K562 (cell line): Measurements from ENCODE around the gene PPP4C. TPM values are rescaled to one million over a fixed set of nuclear protein-coding genes. Genes with fewer than 3 reads are reported as not detected.
A peak's percentile ranks its signal among the peaks of the same experiment; 100 is the strongest.

Experiments used
- HNRNPK ChIP-seq: fragments of 200-400 bp; formaldehyde crosslinking; IDR thresholded peaks from one replicate; pipeline ENCODE4 v1.6.1; 2018; ENCODE audit warnings: mild to moderate bottlenecking, low read depth, low read length; ENCODE audit not compliant: poor library complexity, severe bottlenecking
- HSF4 ChIP-seq: fragments of 250-450 bp; sonication (Bioruptor Pico); IDR thresholded peaks from 2 replicates; pipeline ENCODE4 v2.1.2; 2022; ENCODE audit warnings: mild to moderate bottlenecking, moderate library complexity, borderline replicate concordance
- MEF2D ChIP-seq: conservative IDR thresholded peaks from 2 replicates; pipeline ENCODE4 v1.6.1; 2016; ENCODE audit warnings: low read depth, missing genetic modification characterization, missing compliant biosample characterization
- NCOR1 ChIP-seq: fragments of 450-650 bp; IDR thresholded peaks from 2 replicates; pipeline ENCODE4 v1.6.1; 2016; ENCODE audit warnings: mild to moderate bottlenecking, moderate library complexity
- NFATC3 ChIP-seq: fragments of 450-650 bp; IDR thresholded peaks from 2 replicates; pipeline ENCODE4 v1.6.1; 2017; ENCODE audit warnings: mild to moderate bottlenecking
- PHB2 ChIP-seq: fragments of 450-650 bp; IDR thresholded peaks from 2 replicates; pipeline ENCODE4 v1.6.1; 2017; ENCODE audit warnings: low read depth
- SMARCC2 ChIP-seq: fragments of 450-650 bp; IDR thresholded peaks from 2 replicates; pipeline ENCODE4 v1.6.1; 2017; ENCODE audit warnings: antibody characterized with exemption, moderate library complexity, mild to moderate bottlenecking, low read depth
- ZKSCAN8 ChIP-seq: fragments of 200-800 bp; sonication (Bioruptor generic); IDR thresholded peaks from 2 replicates; pipeline ENCODE4 v1.6.1; 2016; ENCODE audit warnings: missing genetic modification characterization, missing compliant biosample characterization
- ZNF444 ChIP-seq: fragments of 250-450 bp; sonication (Bioruptor Pico); IDR thresholded peaks from 2 replicates; pipeline ENCODE4 v1.4.0; 2020; ENCODE audit warnings: mild to moderate bottlenecking, moderate library complexity
- ZNF589 ChIP-seq: fragments of 200-800 bp; sonication (Bioruptor generic); IDR thresholded peaks from 2 replicates; pipeline ENCODE4 v1.6.1; 2016; ENCODE audit warnings: low read depth, missing genetic modification characterization, missing compliant biosample characterization
- polyA plus RNA-seq, 8 experiments: library from polyadenylated mRNA; depleted of rRNA in 4 of 8; stranded (reverse) in 5 of 8; unstranded in 3 of 8; fragments of >200 nt; fragmentation: Nextera tagmentation in 2 of 8; fragmentation: Illumina TruSeq in 1 of 8; extraction: Ambion mirVana in 2 of 8; extraction: Trizol in 1 of 8; gene quantifications; 2 replicates each; pipeline versions ENCODE4 v1.2.1 to v1.2.3, GENCODE V29; 2011 to 2014; ENCODE audit warnings: inconsistent platforms in 1 of 8, missing spikeins in 1 of 8
- total RNA-seq, 7 experiments: library from RNA; depleted of rRNA in 6 of 7; stranded (reverse); fragments of >200 nt in 6 of 7; fragmentation: Illumina TruSeq in 2 of 7; extraction: Trizol in 2 of 7; gene quantifications; 2 replicates each; pipeline versions ENCODE4 v1.2.1 to v1.2.3, GENCODE V29; 2011 to 2021; ENCODE audit warnings: low replicate concordance in 1 of 7
- TF ChIP-seq, protein P1 (sequence below): sonication (generic); formaldehyde crosslinking; IDR thresholded peaks from 2 replicates; pipeline ENCODE4 v1.8.1; 2023; ENCODE audit warnings: mild to moderate bottlenecking, missing genetic modification reagents
- TF ChIP-seq, protein P2 (sequence below): fragments of 250-450 bp; sonication (Bioruptor Pico); IDR thresholded peaks from 2 replicates; pipeline ENCODE4 v1.5.0; 2020; ENCODE audit warnings: mild to moderate bottlenecking
- TF ChIP-seq, protein P3 (sequence below): fragments of 450-650 bp; formaldehyde crosslinking; IDR thresholded peaks from 2 replicates; pipeline ENCODE4 v1.4.0; 2020; ENCODE audit warnings: mild to moderate bottlenecking, moderate library complexity

The PPP4C gene
- total and polyA plus RNA-seq, 9 of the 15 experiments (the other 6 are each of a cell fraction or from before 2014, with no cell fraction given), result 3.5 to 183 (median 131) TPM

DNA sequence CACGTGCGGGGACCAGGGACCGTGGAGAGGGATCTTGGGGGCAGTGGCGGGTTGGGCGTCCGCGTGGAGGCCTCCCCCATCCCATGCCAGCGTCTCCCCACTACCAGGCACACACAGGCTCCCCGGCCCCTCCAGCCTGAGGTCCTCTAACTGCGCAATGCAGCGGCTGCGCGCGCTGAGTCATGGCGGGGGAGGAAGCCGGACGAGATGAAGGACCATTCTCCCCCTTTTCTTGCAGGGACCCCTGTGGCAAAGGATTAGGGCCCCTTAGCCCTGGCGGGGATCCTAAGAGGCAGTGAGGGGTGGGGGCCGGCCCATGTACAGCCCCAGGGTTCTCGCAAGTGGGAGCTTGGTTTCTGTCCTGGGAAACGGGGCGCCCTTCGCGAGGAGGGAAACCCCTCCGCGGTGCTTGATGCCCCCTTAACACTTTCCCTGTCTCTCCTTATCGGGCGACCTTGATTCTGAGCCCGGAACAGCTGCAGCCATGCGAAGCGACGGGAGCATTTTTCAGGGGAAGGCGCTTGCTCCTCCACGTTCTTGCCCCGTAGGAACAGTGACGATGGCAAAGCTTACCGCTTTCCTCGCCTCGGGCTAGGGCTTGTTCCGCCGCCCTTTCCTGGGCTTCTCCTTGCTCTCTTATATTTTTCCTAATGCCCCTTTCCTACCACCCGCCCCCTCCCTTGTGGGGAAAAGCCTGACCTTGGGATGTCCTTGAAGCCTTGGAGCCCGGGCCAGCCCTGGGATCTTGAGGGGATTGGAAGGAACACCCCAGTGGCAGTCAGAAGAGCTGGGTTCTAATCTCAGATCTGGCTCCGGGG lies 9.6 kb upstream of the PPP4C start (continued):
- no peak for TF ChIP-seq HSF4 (CRISPR knock-in tag)
- no peak; the same call in 1 of the 2 replicates for TF ChIP-seq ZNF589 (CRISPR knock-in tag)
- TF ChIP-seq ZKSCAN8 (CRISPR knock-in tag), result no peak
- TF ChIP-seq SMARCC2, result 0 out of 2 replicates have a peak, but pooled peaks have one; percentile 59
- peak; percentile 34; the same call in 1 of the 2 replicates for TF ChIP-seq NCOR1
- TF ChIP-seq NFATC3, result no peak
- TF ChIP-seq HNRNPK, result no peak
- TF ChIP-seq PHB2, result no peak
- TF ChIP-seq ZNF444 (CRISPR knock-in tag), result no peak
- TF ChIP-seq, protein P1, sequence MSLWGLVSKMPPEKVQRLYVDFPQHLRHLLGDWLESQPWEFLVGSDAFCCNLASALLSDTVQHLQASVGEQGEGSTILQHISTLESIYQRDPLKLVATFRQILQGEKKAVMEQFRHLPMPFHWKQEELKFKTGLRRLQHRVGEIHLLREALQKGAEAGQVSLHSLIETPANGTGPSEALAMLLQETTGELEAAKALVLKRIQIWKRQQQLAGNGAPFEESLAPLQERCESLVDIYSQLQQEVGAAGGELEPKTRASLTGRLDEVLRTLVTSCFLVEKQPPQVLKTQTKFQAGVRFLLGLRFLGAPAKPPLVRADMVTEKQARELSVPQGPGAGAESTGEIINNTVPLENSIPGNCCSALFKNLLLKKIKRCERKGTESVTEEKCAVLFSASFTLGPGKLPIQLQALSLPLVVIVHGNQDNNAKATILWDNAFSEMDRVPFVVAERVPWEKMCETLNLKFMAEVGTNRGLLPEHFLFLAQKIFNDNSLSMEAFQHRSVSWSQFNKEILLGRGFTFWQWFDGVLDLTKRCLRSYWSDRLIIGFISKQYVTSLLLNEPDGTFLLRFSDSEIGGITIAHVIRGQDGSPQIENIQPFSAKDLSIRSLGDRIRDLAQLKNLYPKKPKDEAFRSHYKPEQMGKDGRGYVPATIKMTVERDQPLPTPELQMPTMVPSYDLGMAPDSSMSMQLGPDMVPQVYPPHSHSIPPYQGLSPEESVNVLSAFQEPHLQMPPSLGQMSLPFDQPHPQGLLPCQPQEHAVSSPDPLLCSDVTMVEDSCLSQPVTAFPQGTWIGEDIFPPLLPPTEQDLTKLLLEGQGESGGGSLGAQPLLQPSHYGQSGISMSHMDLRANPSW (CRISPR knock-in tag), result 0 out of 2 replicates have a peak, but pooled peaks have one; percentile 12
- no peak for TF ChIP-seq MEF2D
- TF ChIP-seq, protein P2, sequence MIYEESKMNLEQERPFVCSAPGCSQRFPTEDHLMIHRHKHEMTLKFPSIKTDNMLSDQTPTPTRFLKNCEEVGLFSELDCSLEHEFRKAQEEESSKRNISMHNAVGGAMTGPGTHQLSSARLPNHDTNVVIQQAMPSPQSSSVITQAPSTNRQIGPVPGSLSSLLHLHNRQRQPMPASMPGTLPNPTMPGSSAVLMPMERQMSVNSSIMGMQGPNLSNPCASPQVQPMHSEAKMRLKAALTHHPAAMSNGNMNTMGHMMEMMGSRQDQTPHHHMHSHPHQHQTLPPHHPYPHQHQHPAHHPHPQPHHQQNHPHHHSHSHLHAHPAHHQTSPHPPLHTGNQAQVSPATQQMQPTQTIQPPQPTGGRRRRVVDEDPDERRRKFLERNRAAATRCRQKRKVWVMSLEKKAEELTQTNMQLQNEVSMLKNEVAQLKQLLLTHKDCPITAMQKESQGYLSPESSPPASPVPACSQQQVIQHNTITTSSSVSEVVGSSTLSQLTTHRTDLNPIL, result no peak
- TF ChIP-seq, protein P3, sequence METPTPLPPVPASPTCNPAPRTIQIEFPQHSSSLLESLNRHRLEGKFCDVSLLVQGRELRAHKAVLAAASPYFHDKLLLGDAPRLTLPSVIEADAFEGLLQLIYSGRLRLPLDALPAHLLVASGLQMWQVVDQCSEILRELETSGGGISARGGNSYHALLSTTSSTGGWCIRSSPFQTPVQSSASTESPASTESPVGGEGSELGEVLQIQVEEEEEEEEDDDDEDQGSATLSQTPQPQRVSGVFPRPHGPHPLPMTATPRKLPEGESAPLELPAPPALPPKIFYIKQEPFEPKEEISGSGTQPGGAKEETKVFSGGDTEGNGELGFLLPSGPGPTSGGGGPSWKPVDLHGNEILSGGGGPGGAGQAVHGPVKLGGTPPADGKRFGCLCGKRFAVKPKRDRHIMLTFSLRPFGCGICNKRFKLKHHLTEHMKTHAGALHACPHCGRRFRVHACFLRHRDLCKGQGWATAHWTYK (CRISPR knock-in tag), result 0 out of 2 replicates have a peak, but pooled peaks have one; percentile 40
